DMS153 treated with DMSO at 0.1 percent for 48 hours (cell line): Measurements from ENCODE around the gene ITGBL1.

Experiments used
- DNase-seq: peaks from one replicate; lab custom pipeline; 2025; ENCODE audit not compliant: unreplicated experiment; lab: John Stamatoyannopoulos, UW

Gene ITGBL1

DNA sequence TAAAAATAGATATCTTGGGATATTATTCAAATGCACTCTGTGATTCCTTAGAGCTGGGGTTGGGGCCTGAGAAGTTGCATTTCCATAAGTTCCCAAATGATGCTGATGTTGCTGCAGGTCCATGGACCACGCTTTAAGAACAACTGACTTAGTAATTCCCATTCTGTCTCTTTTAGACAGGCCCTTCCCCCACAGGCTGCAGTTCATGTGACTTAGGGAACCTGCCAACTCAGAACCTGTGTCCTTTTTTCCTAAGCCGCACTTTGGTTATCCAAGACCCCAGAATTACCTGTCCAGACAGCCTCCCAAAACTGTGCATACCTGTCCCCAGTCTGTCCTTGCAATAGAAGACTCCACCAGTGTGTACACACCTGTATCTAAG lies 1.7 kb upstream of the ITGBL1 start:
- no peak for DNase-seq

DNA sequence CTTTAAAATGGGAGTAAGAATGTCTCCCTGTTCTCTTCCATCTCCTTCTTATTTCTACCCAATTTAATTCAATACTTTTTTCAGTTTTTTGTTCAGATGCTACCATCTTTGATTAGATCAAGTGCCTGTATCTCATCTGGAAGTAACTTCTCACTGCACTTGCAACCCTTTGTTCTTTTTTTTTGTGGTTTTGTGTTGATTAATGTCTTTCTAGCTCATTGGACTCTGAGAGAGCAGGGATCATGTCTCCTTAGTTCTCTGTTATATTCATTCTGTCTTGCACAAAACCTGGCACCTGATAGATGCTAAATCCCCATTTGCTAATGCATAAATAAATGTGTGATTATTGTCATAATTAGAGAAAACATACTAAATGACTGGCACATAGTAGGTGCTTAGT lies 834 bp upstream of the ITGBL1 start:
- DNase-seq = no peak

DNA sequence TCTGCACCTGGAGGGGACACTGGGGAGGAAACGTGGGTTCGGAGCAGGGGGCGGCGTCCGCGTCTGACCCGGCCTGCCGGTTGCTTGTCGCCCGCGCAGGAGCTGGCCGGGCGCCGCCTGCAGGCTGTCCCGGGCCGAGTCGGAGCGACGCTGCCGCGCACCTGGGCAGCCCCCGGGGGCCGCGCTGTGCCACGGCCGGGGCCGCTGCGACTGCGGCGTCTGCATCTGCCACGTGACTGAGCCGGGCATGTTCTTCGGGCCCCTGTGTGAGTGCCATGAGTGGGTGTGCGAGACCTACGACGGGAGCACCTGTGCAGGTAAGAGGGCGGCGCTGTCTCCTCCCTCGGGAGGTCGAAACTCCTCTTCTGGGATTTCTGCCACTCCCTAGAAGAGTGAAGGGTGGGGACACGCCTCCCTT lies 1.3 kb downstream of the ITGBL1 start:
- no peak for DNase-seq

DNA sequence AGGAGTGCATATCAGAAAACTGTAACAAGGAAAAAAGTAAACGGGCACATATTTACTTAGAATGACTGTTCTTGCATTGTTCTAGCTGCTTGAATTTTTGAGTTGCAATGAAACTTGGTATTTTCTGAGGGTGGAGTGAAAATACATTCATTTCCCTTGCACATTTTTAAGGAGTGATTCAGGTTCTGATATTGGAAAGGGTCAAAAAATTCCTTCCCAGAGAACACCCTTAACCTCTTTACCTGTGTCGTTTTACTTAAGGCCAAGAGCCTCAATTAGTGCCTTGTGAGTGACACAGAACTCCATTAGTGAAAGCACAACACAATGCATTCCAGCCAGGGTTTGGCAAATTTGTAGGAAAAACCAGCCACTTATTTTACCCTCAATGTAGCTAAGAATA lies 2.3 kb downstream of the ITGBL1 start:
- DNase-seq = no peak

DNA sequence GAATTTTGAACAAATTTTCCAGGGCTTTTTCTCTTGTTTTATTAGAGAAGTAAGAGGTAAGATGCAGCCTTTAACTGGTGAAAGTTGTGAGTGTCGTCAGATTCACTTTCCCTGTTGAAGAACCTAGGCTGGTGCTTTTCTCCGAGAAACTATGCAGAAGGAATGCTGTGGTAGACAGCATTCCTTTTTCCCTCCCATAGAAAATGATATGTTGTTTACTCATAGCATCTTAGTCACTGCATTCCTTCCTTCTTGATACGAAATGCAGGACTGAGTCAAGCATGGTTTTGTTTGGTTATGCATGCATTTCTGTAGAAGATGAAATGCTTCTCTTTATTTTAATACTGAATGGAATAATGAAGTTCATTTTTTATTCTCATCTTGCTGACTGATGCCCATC lies 3.4 kb downstream of the ITGBL1 start:
- no peak for DNase-seq

DNA sequence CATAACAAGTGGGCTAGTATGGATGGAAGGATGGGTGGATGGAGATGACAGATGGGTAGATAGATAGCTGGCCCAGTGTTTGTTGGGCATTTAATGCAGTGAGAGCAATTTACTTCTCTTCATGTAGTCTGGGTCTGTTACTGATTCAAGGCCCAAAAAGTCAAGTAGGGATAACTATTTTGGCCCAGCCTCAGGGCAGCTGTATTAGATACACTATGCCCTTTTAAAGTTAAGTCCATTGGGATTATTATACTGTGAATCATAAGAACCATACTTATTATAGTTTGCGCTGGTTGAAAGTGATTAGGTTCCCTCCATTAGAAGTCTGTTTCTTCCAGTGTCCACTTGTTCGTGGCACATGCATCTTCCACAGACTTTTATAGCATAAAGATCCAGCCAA lies 4.7 kb downstream of the ITGBL1 start:
- DNase-seq = no peak

DNA sequence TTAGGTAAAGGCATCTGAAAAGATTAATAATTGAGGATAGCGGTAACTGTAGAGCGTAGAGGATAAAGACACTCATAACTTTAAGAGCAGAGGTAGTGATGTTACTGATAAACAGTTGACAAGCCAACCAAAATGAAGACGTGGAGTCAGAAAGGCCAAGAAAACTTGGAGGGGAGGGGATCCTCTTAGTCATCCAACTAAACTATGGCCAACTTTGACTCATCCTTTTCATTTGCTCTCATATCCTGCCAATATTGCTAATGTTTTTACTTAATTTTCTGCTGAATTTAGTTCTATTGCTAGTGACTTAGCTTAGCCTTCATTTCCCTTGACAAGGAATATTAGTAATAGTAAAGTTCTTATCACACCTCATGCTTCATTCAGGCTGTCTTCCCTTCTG lies 13.4 kb downstream of the ITGBL1 start:
- DNase-seq = no peak

DNA sequence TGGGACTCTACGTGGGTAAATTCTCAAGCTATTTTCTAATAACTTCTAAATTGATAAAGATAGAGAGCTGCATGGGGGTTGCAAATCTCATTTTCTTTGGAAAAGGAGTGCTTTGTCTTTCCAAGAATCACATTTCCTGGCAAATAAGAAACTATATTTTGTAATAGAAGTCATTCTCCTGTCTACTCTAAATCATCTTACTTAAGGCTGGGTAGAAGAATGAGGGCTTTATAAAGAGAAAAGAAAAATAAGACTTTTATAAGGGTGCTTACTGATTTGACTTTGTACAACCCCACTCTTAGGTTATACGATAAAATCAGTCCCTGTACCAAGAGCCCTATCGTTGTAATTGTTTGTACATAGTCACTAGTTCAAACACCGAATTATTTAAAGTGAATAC lies 14.9 kb downstream of the ITGBL1 start:
- DNase-seq = no peak

DNA sequence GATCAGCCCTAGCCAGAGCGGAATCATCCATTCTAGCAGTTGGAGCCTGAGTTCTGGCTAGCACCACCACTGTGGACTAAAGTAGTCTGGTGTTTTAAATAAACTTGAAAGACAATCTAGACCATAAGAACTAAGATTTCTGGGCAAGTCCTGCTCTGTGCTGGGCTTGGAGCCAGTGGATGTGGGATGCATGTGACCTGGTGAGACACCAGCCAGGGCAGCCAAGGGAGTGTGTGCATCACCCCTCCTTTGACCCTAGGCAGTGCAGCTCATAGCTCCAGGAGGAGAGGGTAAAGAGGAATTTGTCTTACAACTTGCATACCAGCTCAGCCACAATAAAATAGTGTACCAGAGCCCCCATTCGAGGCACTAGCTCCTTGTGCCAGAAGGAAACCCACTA lies 21.0 kb downstream of the ITGBL1 start:
- no peak for DNase-seq

DNA sequence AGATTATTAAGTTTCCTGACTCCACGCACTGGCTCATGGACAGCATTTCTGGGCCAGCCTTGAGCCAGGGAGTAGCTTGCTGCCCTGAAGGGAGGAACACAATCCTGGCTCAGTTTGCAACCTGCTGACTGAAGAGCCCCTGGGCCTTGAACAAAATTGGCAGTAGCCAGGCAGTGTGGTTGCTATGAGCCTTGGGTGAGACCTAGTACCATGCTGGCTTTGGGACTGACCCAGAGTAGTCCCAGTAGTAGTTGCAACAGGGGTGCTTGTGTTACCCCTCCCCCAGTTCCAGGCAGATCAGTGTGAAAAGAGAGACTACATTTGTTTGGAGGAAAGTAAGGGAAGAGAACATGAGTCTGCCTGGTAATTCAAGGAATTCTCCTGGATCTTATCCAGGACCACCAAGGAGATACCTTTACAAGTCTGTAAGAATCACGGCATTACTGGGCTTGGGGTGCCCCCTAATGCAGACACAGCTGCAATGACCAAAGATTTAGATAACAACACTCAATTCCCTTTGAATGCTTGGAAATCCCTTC lies 22.0 kb downstream of the ITGBL1 start:
- no peak for DNase-seq

DNA sequence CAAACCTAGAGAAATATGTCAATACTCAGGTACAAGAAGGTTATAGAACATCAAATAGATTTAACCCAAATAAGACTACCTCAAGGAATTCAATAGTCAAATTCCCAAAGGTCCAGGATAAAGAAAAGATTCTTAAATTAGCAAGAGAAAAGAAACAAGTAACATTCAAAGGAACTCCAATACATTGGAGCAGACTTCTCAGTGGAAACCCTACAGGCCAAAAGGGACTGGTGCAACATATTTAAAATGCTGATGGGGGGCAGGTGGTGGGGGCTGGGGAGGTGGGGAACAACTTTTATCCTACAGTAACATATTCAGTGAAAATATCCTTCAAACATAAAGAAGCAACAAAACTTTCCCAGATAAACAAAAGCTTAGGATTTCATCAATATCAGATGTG lies 23.1 kb downstream of the ITGBL1 start:
- no peak for DNase-seq

DNA sequence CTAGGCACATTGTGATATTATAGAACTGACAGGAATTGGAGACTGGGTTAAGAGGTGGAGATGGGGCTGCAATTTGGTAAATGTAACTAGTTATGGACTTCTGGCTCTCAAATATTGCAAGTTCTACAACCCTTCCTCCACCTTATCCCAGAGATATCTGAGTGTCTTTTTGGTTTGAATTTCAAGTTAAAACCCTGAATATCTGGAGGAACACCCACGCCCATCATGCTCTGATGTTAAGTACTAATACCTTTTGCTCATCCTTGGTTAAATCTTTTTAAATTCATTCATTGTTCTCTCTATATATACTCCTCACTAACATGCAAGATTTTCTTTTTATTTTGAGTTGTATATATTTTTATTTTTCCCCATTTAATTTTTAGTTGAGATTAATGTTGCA lies 28.9 kb downstream of the ITGBL1 start:
- DNase-seq = no peak

DNA sequence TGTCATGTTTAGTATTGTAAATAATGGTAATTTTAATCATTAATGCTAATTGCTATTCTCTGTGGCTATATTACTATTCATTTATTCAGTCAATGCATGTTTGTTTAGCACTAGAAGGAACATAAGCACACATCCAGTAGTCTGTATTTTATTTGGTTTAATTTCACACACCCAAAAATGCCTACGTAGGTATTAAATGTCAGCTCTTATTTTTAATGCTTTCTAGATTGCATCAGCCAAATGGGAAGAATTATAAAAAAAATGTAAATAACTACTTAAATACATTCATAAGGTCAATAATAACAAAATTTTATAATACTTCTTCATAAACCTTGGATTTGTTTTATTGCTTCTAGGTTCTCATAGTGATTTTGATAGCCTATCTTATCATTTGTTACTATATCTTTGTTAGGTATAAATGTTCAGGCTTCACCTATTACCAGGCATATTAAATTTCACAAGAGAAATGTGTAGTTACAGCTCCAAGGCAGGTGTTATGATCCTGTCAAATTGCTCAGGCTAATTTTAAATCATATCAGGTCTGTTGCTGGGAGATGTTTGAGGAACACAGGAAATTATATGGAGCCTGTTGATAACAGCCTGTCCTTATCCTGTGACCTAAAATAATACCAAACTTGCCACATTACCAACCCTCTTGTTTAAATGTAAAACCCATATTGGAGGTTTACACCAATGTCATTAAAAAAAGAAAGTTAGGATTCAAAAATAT lies 34.4 kb downstream of the ITGBL1 start:
- DNase-seq = no peak

DNA sequence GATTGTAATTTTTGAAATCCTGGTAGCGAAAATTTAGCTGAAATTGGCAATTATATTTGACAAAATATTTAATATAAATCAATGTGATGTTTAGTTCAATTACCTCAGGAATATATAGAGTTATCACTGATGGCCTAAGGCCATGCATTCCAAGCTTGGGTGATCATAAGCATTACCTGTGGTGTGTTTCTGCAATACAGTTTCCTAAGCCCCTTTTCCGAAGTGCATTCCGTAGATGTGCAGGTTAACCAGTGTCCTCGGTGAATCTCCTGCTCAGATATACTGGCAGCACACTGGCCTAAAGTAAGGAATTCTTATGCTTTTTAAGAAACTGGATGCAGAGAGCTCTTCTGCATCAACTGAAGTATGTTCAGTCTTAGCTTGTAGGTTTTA lies 35.0 kb downstream of the ITGBL1 start:
- DNase-seq = no peak

DNA sequence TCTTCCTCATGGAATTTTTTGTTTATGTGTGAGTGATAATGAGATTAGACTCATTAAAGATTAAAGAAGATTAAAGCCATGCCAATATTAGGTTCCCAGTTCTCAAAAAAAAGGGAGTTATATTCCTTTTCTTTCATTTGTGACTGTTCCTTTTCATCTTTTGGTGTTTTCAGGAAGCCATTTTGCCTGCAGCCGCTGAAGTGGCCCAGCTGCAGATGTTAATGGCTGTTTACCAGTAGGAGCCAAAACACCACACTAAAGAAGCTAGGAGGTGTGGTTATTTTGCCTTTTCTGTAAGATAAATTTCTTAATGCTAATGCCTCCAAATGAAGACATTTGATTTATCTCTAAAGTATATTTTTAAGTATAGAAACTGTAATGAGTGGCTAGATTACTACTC lies 36.3 kb downstream of the ITGBL1 start:
- no peak for DNase-seq

DNA sequence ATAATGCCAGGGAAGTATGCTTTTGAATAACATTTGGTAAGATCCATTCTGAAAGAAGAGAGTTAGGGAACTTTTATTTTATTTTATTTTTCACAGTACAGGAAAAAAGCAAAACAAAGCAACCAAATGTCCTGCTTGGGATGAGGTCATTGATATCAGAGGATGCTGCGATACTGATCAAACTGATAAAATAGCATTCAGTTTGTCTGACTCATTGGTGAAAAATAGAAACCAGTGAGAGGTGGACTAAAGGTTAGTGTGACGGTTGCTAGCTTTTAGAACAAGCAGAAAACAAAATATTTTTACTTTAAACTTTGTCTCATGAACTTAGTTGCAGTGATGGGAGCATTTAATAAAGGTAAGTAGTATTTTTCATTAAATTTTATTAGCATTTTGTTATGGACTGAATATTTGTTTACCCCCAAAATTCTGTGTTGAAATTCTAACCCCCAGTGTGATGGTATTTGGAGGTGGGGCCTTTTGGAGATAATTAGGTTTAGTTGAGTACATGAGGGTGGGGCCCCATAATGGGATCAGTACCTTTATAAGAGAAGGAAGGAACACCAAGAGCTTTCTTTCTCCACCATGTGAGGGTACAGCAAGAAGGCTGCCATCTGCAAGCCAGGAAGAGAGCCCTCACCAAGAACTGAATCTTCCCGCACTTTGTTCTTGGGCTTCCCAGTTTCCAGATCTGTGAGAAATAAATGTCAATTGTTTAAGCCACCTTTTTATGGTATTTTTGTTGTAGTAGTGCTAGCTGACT lies 37.3 kb downstream of the ITGBL1 start:
- DNase-seq = no peak

DNA sequence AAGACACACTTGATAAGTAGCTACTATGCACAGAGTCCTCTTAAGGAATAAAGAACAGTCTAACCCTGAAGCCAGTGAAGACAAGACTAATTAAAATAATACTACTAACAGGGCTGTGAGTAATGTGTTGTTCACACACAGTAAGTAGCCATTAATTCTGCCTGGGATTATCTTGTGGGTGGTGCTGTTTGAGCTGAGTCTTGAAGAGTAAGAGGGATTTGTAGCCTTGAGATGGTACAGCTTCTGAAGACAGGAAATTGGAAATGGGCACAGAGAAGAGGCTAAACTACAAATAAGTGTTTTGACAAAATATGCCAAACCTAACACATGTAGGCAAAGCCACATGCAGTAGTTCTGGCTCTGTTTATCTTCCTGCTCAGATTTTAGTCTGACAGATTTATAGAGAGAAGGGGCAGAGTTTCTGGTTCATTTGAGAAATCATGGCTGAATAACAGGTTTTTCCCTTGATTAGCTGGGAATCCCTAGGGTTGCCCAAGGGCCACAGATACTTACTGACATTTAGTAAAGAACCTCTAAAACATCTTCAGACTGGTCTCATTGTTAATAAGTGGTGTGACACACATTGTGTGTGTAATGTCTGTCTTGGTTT lies 38.0 kb downstream of the ITGBL1 start:
- DNase-seq = no peak

DNA sequence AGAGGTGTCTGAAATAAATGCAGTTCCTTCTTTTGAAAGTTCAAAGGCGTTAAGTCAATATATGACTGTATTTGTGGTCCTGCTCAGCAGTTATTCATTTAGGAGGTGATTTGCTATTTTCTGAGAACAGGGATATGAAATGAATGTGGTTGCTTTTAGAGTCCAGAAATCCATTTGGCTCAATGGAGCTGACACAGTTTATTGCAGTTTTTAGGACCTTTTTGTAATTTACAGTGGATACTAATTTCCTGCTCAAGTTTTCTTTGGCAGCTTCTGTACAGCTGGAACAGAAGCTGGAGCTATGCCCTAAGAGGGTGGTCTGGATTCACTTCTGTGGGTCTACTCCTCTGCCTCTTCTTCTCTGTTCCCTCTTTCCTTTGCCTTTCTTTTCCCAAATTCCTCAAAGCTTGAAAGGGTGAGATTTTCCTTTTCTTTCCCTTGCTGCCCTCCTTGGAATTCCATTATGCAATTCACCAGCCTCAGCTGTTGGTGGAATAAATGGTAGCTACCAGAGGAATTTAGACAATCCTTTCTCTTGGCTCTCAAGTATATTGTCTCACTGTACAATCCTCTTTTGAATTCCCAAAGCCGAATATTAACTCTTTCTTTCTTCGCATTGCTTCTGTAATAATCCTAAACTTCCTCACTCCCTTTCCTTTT lies 39.9 kb downstream of the ITGBL1 start:
- DNase-seq = no peak

DNA sequence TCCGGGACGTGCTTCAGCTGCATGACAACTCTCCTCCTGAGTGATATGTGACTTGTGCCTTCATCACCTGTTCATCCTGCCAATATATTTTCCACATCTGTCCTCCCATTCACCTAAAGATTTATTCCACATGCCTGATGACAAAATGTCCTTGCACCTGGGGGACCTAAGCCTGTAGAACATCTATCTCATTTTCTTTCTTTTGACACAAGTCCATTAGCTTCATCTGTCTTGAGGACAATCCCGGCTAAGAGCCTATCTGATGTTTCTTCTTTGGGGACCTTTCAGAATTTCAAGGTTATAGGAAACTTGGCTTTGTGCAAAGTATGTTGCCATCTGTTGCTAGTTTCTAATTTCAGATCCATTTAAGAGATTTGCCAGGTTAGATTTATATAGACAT lies 41.1 kb downstream of the ITGBL1 start:
- DNase-seq = no peak

DNA sequence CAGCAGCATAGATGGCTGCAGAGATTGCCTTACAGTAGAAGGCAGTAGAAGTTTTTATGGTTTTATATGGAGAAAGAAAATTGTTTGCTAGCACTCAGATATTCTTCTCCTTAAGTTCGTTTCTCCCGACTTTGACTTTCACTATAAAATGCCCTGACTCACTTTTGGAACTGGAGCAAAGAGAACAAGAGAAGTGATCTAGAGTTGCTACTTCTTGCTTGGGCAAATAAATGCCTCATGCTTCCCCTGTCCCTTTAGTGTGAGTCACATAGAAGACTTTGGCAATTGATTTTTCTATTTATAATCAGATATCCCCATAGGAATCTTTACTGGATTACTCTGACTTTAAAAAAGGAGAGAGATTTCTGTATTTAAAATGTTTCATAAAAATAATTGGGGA lies 46.9 kb downstream of the ITGBL1 start:
- no peak for DNase-seq

DNA sequence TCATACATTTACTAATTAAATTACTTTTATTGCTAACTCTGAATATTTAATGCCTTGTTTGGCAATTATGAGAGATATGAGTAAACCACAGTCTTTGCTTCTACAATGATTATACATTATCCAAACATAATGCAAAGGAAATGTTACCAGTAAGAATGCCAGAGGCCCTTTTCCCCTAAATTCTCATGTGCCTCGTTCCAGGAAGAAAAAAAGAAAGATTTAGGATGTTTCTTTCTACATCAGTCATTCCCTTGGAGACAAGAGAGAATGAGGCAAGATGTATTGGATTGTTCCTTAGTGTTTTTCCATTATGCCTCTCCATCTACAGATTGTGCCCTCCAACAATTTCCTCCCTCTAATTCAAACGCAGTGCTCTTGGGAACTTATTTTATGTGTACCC lies 50.1 kb downstream of the ITGBL1 start:
- DNase-seq = no peak

DNA sequence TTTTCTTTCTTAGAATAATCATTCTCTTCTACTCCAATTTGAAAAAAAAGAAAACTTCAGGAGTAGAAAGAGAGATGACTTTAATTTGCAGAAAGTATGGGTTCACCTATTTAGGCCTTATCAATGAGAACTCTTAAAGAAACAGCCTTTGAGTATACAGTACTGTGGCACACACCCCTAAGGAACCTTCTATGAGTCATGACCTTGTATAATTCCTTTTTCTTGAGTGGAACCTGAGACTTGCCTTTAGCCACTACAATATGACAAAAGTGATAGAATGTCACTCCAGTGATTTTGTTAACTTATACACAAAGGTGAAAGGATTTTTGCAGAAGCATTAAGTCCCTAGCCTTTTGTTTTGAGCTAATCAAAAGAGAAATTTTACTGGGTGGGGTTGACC lies 58.7 kb downstream of the ITGBL1 start:
- DNase-seq = no peak
